ENCODE results near the gene PCCA.

DNA sequence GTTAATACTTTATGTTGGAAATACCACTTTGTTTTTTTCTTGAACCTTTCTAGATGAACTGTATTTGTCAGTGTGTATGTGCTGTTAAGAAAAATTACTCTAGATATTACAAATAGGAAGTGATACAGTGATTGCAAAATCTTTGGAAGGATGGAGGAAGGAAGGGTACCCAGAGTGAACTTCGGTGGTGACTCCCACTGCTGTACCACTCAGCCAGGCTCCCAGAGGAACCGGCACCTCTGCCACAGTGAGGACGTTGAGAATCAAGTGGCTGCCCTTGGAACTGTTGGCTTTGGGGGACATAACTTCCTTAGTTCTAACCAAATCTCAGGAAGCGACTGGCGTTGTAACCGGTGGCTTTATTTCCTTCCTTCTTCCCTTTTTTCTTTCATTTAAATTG is 184.7 kb downstream of the PCCA start:
- TF ChIP-seq CTCF (IDR thresholded peaks at IDR 0.05; ENCODE audit: low read depth, low read length, missing input control) (no peak), SP1 (IDR thresholded peaks at IDR 0.05) (no peak)
- TF ChIP-seq, protein P1, sequence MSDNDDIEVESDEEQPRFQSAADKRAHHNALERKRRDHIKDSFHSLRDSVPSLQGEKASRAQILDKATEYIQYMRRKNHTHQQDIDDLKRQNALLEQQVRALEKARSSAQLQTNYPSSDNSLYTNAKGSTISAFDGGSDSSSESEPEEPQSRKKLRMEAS (IDR thresholded peaks at IDR 0.05): no peak

Measured in liver (tissue), 3 donors.